ENCODE results near the gene PTPRM. TPM values are rescaled to one million over a fixed set of nuclear protein-coding genes. Genes with fewer than 3 reads are reported as not detected.

Gene PTPRM
- polyA plus RNA-seq, 3 donors: 0.04 to 2.1 (median 0.66) TPM

- DNase-seq: no peak
- Histone ChIP-seq H3K4me3 (replicated peaks in 1 of 3; ENCODE audit: low read depth in 2 of 3, low read length in 3 of 3) (no peak overlapping the region), H3K4me2 (replicated peaks; ENCODE audit: extremely low read depth, low read length, poor library complexity, severe bottlenecking) (no peak overlapping the region), H3K9me3 (replicated peaks in 1 of 2; ENCODE audit: control insufficient read depth in 1 of 2, insufficient read depth in 1 of 2, low read length in 2 of 2) (peaks cover 0 to 6% of the 10 kb centered on the region in 2 donors), H2AFZ (ENCODE audit: insufficient read depth, low read depth, low read length, poor library complexity, severe bottlenecking) (no peak overlapping the region), H3K36me3 (replicated peaks in 1 of 2; ENCODE audit: control insufficient read depth in 1 of 2, insufficient read depth in 2 of 2, low read length in 2 of 2) (no peaks in the 10 kb centered on the region), H3K27me3 (ENCODE audit: control insufficient read depth in 2 of 2, insufficient read depth in 2 of 2, low read length in 2 of 2) (no peaks in the 10 kb centered on the region), H3K9ac (ENCODE audit: insufficient read depth, low read length, poor library complexity, severe bottlenecking) (no peak overlapping the region), H3K4me1 (ENCODE audit: control insufficient read depth in 1 of 2, insufficient read depth in 2 of 2, low read length in 2 of 2) (no peaks in the 10 kb centered on the region), H3K27ac (ENCODE audit: low read depth in 1 of 2, low read length in 2 of 2) (no peak overlapping the region), H4K20me1 (ENCODE audit: insufficient read depth, low read length) (no peaks in the 10 kb centered on the region), H3K79me2 (ENCODE audit: insufficient read depth, low read length) (no peaks in the 10 kb centered on the region)
- Mint-ChIP-seq H3K27ac (no peak overlapping the region), H3K36me3 (no peaks in the 10 kb centered on the region), H3K9me3 (peaks cover 0 to 10% (median 3%) of the 10 kb centered on the region in 7 donors), H3K4me3 (no peak overlapping the region), H3K27me3 (ENCODE audit: low read depth in 3 of 3) (peaks cover 0 to 1% (median 1%) of the 10 kb centered on the region in 3 donors), H3K4me1 (no peaks in the 10 kb centered on the region)
- intact Hi-C loops (cut with micrococcal nuclease): no loop called here
- 81% methylated on average over 5 of the region's 6 CpGs for WGBS (ENCODE audit: insufficient coverage)
- no peak for TF ChIP-seq CTCF (IDR thresholded peaks at IDR 0.05)
Measured at GRCh38 chr18:7941533-7941932, 374.4 kb downstream of the PTPRM start.

GRCh38 chr18:7945882-7946281, 378.8 kb downstream of the PTPRM start:
- H3K4me3 Mint-ChIP-seq: no peak overlapping the region
- Histone ChIP-seq H3K4me2 (replicated peaks; ENCODE audit: extremely low read depth, low read length, poor library complexity, severe bottlenecking) (no peak overlapping the region), H3K36me3 (replicated peaks in 1 of 2; ENCODE audit: control insufficient read depth in 1 of 2, insufficient read depth in 2 of 2, low read length in 2 of 2) (no peaks in the 10 kb centered on the region), H3K4me3 (replicated peaks in 1 of 3; ENCODE audit: low read depth in 2 of 3, low read length in 3 of 3) (no peak overlapping the region), H3K9me3 (replicated peaks in 1 of 2; ENCODE audit: control insufficient read depth in 1 of 2, insufficient read depth in 1 of 2, low read length in 2 of 2) (no peaks in the 10 kb centered on the region), H3K27ac (ENCODE audit: low read depth in 1 of 2, low read length in 2 of 2) (no peak overlapping the region), H3K4me1 (ENCODE audit: control insufficient read depth in 1 of 2, insufficient read depth in 2 of 2, low read length in 2 of 2) (no peaks in the 10 kb centered on the region), H4K20me1 (ENCODE audit: insufficient read depth, low read length) (no peaks in the 10 kb centered on the region), H3K9ac (ENCODE audit: insufficient read depth, low read length, poor library complexity, severe bottlenecking) (no peak overlapping the region), H3K79me2 (ENCODE audit: insufficient read depth, low read length) (no peaks in the 10 kb centered on the region), H2AFZ (ENCODE audit: insufficient read depth, low read depth, low read length, poor library complexity, severe bottlenecking) (no peak overlapping the region), H3K27me3 (ENCODE audit: control insufficient read depth in 2 of 2, insufficient read depth in 2 of 2, low read length in 2 of 2) (no peaks in the 10 kb centered on the region)
- no peak for DNase-seq
- intact Hi-C loops (cut with micrococcal nuclease): no loop called here
- H3K9me3 Mint-ChIP-seq: peaks cover 0 to 4% (median 2%) of the 10 kb centered on the region in 7 donors
- peaks cover 0 to 1% (median 1%) of the 10 kb centered on the region in 3 donors for H3K27me3 Mint-ChIP-seq (ENCODE audit: low read depth in 3 of 3)
- no peaks in the 10 kb centered on the region for H3K4me1 Mint-ChIP-seq
- WGBS (ENCODE audit: insufficient coverage): no CpG with 5 or more reads among the region's 3 CpGs
- no peak overlapping the region for H3K27ac Mint-ChIP-seq
- no peaks in the 10 kb centered on the region for H3K36me3 Mint-ChIP-seq
- TF ChIP-seq CTCF (IDR thresholded peaks at IDR 0.05): no peak
